Kidney (tissue), 14 donors: Measurements from ENCODE around the gene SEC23A. TPM values are rescaled to one million over a fixed set of nuclear protein-coding genes. Genes with fewer than 3 reads are reported as not detected.
"Not testable (repeated sequence)": the region's sequence is repeated elsewhere in the genome, so short reads cannot be mapped to it uniquely, and the experiment has no call there.

Experiments
- DNase-seq, 5 donors: peaks; one replicate each; pipeline ENCODE4 v3.0.0-alpha.2; 2013 to 2020
- FAIRE-seq: peaks from 2 replicates; lab custom pipeline; 2012; peaks lifted over from hg19 to GRCh38; lab: Jason Lieb, UNC
- H3K27ac ChIP-seq, 2 donors: one replicate each; pipeline ENCODE4 v1.7.0; 2013; ENCODE audit warnings: low read depth in 2 of 2, low read length in 2 of 2, inconsistent platforms in 1 of 2
- H3K27me3 ChIP-seq: one replicate; pipeline ENCODE4 v1.7.1; 2013; ENCODE audit warnings: low read length, inconsistent platforms; ENCODE audit not compliant: control insufficient read depth, insufficient read depth
- H3K36me3 ChIP-seq, 3 donors: one replicate each; pipeline versions ENCODE4 v1.7.0 to v1.7.1; 2013; ENCODE audit warnings: low read length in 3 of 3, control low read depth in 1 of 3, inconsistent platforms in 1 of 3; ENCODE audit not compliant: insufficient read depth in 3 of 3, control insufficient read depth in 2 of 3
- H3K4me1 ChIP-seq, 3 donors: one replicate each; pipeline versions ENCODE4 v1.7.0 to v1.7.1; 2013; ENCODE audit warnings: low read length in 3 of 3, inconsistent platforms in 1 of 3, low read depth in 1 of 3; ENCODE audit not compliant: control insufficient read depth in 2 of 3, insufficient read depth in 2 of 3
- H3K4me3 ChIP-seq, 3 donors: one replicate each; pipeline versions ENCODE4 v1.7.0 to v1.8.1; 2013; ENCODE audit warnings: low read length in 3 of 3, control low read depth in 1 of 3, inconsistent platforms in 1 of 3
- H3K9ac ChIP-seq, 3 donors: one replicate each; pipeline versions ENCODE4 v1.7.0 to v1.7.1; 2013; ENCODE audit warnings: low read length in 3 of 3, control low read depth in 1 of 3, inconsistent platforms in 1 of 3
- H3K9me3 ChIP-seq, 3 donors: one replicate each; pipeline versions ENCODE4 v1.7.0 to v1.7.1; 2013; ENCODE audit warnings: low read length in 3 of 3, control low read depth in 1 of 3, inconsistent platforms in 1 of 3; ENCODE audit not compliant: control insufficient read depth in 2 of 3, insufficient read depth in 1 of 3
- intact Hi-C: fragments of 100-400 bp; cut with DNase I; formaldehyde crosslinking; loops from one replicate; pipeline ENCODE4 v1.11.1; 2022
- polyA plus RNA-seq: library from polyadenylated mRNA; stranded (reverse); fragments of 350-450 nt; fragmentation: Illumina TruSeq; extraction: RNeasy Lipid Tissue Mini Kit (QIAGEN cat#74804); gene quantifications from one replicate; pipeline ENCODE4 v1.2.3, GENCODE V29; 2014; ENCODE audit warnings: low read depth, low replicate concordance; ENCODE audit not compliant: insufficient read depth
- total RNA-seq: library from RNA; stranded (reverse); fragmentation: NEBNext Ultra II Directional; extraction: Animal tissue kit (Norgen Biotek cat#: 25700); gene quantifications from one replicate; pipeline ENCODE4 v1.2.1, GENCODE V29; 2021
- TF ChIP-seq, protein P1 (sequence below): IDR thresholded peaks from 3 replicates; pipeline ENCODE4 v1.5.1; 2012; ENCODE audit warnings: mild to moderate bottlenecking, moderate library complexity, borderline replicate concordance; ENCODE audit not compliant: insufficient read depth; ENCODE audit errors: extremely low read depth
- donor health status: control.
- donor health status: control.
- donor health status: control.
- donor health status: control.
- donor health status: control.
- donor health status: DM: yes; HTN: yes; CAD: no.
- donor health status: Normal renal cell carcinoma (clear cell type).

Gene SEC23A
- total and polyA plus RNA-seq, 2 donors from 2014 or later = 10.9 to 48.8 TPM

DNA sequence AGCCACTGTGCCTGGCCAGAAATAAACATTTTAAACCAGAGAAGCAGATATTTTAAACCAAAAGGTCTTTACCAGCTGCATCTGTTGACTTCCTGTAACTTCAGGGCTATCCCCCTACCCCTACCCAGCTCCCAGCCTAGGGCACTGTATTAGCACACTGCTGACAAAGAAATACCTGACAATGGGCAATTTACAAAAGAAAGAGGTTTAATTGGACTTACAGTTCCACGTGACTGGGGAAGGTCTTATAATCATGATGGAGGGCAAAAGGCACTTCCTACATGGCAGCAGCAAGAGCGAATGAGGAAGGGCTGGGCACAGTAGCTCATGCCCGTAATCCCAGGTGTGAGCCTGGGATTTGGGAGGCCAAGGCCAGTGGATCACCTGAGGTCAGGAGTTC lies 37.1 kb upstream of the SEC23A start:
- H3K27ac ChIP-seq = no peak overlapping the region
- TF ChIP-seq, protein P1, sequence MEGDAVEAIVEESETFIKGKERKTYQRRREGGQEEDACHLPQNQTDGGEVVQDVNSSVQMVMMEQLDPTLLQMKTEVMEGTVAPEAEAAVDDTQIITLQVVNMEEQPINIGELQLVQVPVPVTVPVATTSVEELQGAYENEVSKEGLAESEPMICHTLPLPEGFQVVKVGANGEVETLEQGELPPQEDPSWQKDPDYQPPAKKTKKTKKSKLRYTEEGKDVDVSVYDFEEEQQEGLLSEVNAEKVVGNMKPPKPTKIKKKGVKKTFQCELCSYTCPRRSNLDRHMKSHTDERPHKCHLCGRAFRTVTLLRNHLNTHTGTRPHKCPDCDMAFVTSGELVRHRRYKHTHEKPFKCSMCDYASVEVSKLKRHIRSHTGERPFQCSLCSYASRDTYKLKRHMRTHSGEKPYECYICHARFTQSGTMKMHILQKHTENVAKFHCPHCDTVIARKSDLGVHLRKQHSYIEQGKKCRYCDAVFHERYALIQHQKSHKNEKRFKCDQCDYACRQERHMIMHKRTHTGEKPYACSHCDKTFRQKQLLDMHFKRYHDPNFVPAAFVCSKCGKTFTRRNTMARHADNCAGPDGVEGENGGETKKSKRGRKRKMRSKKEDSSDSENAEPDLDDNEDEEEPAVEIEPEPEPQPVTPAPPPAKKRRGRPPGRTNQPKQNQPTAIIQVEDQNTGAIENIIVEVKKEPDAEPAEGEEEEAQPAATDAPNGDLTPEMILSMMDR = no peak
- H3K4me3 ChIP-seq = no peak overlapping the region
- intact Hi-C loops = no loop called here
- no peak for DNase-seq
- FAIRE-seq = no peak
- H3K36me3 ChIP-seq = peaks cover 0 to 4% (median 0%) of the 10 kb centered on the region in 3 donors
- H3K4me1 ChIP-seq = no peaks in the 10 kb centered on the region
- no peak overlapping the region for H3K9ac ChIP-seq
- no peaks in the 10 kb centered on the region for H3K9me3 ChIP-seq
- H3K27me3 ChIP-seq = no peaks in the 10 kb centered on the region

DNA sequence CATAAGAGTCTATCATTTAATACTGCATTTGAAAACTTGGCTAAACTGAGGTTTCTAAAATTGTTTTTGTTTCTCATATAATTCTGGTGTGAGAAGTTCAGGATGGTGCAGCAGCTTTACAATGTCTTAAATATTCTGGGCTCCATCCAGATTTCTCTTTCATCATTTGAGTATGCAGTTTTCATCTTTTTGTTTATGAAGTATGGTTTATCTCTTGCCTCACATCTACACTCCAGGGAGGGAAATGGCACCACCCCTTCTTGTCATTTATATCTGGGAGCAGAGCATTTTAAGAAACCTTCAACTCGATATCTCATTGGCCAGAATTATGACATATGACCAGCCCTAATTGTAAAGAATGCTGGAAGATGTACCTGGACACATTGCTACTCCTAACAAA lies 35.4 kb upstream of the SEC23A start:
- no peak for FAIRE-seq
- Histone ChIP-seq H3K36me3 (peaks cover 0 to 4% (median 0%) of the 10 kb centered on the region in 3 donors), H3K9ac (no peak overlapping the region), H3K27ac (no peak overlapping the region), H3K4me3 (no peak overlapping the region), H3K9me3 (no peaks in the 10 kb centered on the region), H3K27me3 (no peaks in the 10 kb centered on the region), H3K4me1 (no peaks in the 10 kb centered on the region)
- DNase-seq = peak in 1 of 5 donors; percentile 23
- intact Hi-C loops = no loop called here
- TF ChIP-seq, protein P1 = no peak

DNA sequence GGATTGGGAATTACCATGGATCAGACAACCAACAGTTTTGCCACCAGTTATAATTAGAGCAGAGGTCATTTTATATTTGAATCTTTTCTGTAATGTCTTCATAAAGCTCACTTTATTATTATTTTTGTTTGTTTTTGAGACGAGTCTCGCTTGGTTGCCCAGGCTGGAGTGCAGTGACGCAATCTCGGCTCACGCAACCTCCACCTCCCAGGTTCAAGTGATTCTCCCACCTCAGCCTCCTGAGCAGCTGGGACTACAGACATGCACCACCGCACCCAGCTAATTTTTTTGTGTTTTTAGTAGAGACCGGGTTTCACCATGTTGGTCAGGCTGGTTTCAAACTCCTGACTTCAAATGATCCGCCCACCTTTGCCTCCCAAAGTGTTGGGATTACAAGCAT lies 34.8 kb upstream of the SEC23A start:
- intact Hi-C loops, H3K27me3 ChIP-seq, H3K27ac ChIP-seq, DNase-seq, H3K4me1 ChIP-seq, H3K4me3 ChIP-seq, H3K9ac ChIP-seq, H3K36me3 ChIP-seq, H3K9me3 ChIP-seq, FAIRE-seq: not testable (repeated sequence)

DNA sequence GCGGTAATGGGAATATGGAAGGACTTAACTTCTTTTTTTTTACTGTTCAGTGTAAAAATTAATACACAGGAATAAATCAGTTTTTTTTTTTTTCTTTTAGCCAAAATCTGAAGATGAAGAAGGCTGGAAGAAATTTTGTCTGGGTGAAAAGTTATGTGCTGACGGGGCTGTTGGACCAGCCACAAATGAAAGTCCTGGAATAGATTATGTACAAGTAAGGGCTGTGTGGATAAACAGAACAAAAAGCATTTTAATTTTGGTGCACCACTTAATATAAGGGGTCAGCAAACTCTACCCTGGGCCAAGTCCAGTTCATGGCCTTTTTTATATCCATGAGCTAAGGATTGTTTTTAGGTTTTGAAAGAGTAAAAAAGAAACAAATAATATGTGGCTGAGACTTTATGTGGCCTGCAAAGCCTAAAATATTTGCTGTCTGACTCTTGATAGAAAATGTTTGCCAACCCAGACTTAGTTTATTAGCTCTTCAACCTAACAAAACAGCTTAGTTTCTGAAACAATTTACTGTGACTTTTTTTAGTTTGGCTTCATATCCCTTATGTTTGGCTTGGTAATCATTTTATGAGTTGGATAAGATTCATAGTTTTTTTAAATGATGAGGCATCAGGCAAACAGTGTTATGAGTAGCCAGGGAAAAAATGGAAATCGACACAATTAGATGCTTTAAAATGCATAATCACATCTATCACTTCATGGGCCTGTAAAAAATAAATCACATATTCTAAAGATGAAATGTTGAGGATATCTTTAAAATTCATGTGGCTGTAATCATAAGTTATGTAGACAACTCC lies 19.5 kb upstream of the SEC23A start:
- H3K9ac ChIP-seq = no peak overlapping the region
- no peaks in the 10 kb centered on the region for H3K4me1 ChIP-seq
- no peaks in the 10 kb centered on the region for H3K27me3 ChIP-seq
- no peak for FAIRE-seq
- no peaks in the 10 kb centered on the region for H3K9me3 ChIP-seq
- intact Hi-C loops = no loop called here
- peaks cover 0 to 25% (median 3%) of the 10 kb centered on the region in 3 donors for H3K36me3 ChIP-seq
- no peak overlapping the region for H3K27ac ChIP-seq
- DNase-seq = no peak
- TF ChIP-seq, protein P1 = no peak
- H3K4me3 ChIP-seq = no peak overlapping the region
